Cardiac muscle cell (in vitro differentiated cells and primary cell): ENCODE measurements around the gene GATB. TPM values are rescaled to one million over a fixed set of nuclear protein-coding genes. Genes with fewer than 3 reads are reported as not detected.
A peak's percentile ranks its signal among the peaks of the same experiment; 100 is the strongest.

Experiments used
- DNase-seq, 2 donors: peaks; one replicate each; pipeline versions ENCODE4 v3.0.0 to v3.0.0-alpha.2; 2010 to 2017; ENCODE audit warnings: low read depth in 1 of 2, low spot score in 1 of 2
- H3K27ac ChIP-seq: fragments of 200-600 bp; sonication (generic); 2 replicates; pipeline ENCODE4 v1.5.1; 2016
- H3K27me3 ChIP-seq: fragments of 200-600 bp; sonication (generic); 2 replicates; pipeline ENCODE4 v1.6.0; 2016; ENCODE audit warnings: control low read depth
- H3K36me3 ChIP-seq: fragments of 200-600 bp; sonication (generic); 2 replicates; pipeline ENCODE4 v1.5.1; 2016; ENCODE audit warnings: control low read depth
- H3K4me1 ChIP-seq: fragments of 200-600 bp; sonication (generic); 2 replicates; pipeline ENCODE4 v1.8.1; 2017; ENCODE audit warnings: low read depth, mild to moderate bottlenecking, mixed run types
- H3K4me3 ChIP-seq: fragments of 200-600 bp; sonication (generic); 2 replicates; pipeline ENCODE4 v1.5.1; 2016; ENCODE audit warnings: mild to moderate bottlenecking
- H3K9me3 ChIP-seq: fragments of 200-600 bp; sonication (generic); 2 replicates; pipeline ENCODE4 v1.5.1; 2017; ENCODE audit warnings: low read depth, mild to moderate bottlenecking, control low read depth
- polyA plus RNA-seq: library from polyadenylated mRNA; unstranded; fragments of >200 nt; fragmentation: Nextera tagmentation; extraction: Ambion mirVana; gene quantifications from 2 replicates; pipeline ENCODE4 v1.2.1, GENCODE V29; 2016
- total RNA-seq: library from RNA; depleted of rRNA; stranded (reverse); fragments of >200 nt; gene quantifications from 2 replicates; pipeline ENCODE4 v1.2.3, GENCODE V29; 2016
- TF ChIP-seq, protein P1 (sequence below): IDR thresholded peaks from 2 replicates; pipeline ENCODE4 v1.5.1; 2012; ENCODE audit warnings: low read depth, mild to moderate bottlenecking, low read length

The GATB gene
- total and polyA plus RNA-seq, 2 experiments from 2014 or later: 24.4 to 45.3 TPM

GRCh38 chr4:151801547-151802516, 41.0 kb upstream of the GATB start:
- Histone ChIP-seq H3K9me3 (no peaks in the 10 kb centered on the region), H3K36me3 (no peaks in the 10 kb centered on the region), H3K27me3 (no peaks in the 10 kb centered on the region), H3K27ac (no peak overlapping the region), H3K4me3 (no peak overlapping the region), H3K4me1 (peaks cover 20% of the 10 kb centered on the region)
- TF ChIP-seq, protein P1, sequence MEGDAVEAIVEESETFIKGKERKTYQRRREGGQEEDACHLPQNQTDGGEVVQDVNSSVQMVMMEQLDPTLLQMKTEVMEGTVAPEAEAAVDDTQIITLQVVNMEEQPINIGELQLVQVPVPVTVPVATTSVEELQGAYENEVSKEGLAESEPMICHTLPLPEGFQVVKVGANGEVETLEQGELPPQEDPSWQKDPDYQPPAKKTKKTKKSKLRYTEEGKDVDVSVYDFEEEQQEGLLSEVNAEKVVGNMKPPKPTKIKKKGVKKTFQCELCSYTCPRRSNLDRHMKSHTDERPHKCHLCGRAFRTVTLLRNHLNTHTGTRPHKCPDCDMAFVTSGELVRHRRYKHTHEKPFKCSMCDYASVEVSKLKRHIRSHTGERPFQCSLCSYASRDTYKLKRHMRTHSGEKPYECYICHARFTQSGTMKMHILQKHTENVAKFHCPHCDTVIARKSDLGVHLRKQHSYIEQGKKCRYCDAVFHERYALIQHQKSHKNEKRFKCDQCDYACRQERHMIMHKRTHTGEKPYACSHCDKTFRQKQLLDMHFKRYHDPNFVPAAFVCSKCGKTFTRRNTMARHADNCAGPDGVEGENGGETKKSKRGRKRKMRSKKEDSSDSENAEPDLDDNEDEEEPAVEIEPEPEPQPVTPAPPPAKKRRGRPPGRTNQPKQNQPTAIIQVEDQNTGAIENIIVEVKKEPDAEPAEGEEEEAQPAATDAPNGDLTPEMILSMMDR: peak; percentile 92
- peak in 1 of 2 donors; percentile 60 for DNase-seq

GRCh38 chr4:151799417-151800012, 38.7 kb upstream of the GATB start:
- peaks cover 11% of the 10 kb centered on the region for H3K4me1 ChIP-seq
- H3K27me3 ChIP-seq: no peaks in the 10 kb centered on the region
- H3K27ac ChIP-seq: no peak overlapping the region
- no peaks in the 10 kb centered on the region for H3K9me3 ChIP-seq
- H3K4me3 ChIP-seq: no peak overlapping the region
- no peaks in the 10 kb centered on the region for H3K36me3 ChIP-seq
- TF ChIP-seq, protein P1: no peak
- no peak for DNase-seq

GRCh38 chr4:151798678-151799416, 38.0 kb upstream of the GATB start:
- peaks cover 11% of the 10 kb centered on the region for H3K4me1 ChIP-seq
- H3K27me3 ChIP-seq: no peaks in the 10 kb centered on the region
- no peaks in the 10 kb centered on the region for H3K9me3 ChIP-seq
- TF ChIP-seq, protein P1: no peak
- DNase-seq: no peak
- H3K27ac ChIP-seq: no peak overlapping the region
- H3K4me3 ChIP-seq: no peak overlapping the region
- H3K36me3 ChIP-seq: no peaks in the 10 kb centered on the region

DNA sequence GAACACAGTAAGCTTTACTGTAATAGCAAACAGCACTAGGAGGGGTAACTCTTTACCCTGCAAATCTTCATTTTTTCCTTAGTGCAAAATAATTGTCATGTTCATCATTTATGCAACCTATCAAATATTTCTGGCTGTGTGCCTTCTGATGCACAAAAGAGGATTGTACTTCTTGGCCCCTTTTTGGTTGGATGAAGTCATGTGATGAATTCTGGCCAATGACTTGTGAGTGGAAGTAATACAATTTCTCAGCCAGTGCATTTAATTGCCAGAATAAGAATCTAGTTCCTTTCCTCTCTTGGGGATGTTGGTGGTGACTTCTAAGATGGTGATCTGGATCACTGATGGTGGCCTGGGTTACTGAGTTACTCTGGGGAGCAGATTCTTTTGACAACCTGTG, 37.0 kb upstream of the GATB start:
- peaks cover 11% of the 10 kb centered on the region for H3K4me1 ChIP-seq
- H3K27ac ChIP-seq: no peak overlapping the region
- H3K27me3 ChIP-seq: no peaks in the 10 kb centered on the region
- DNase-seq: no peak
- H3K4me3 ChIP-seq: no peak overlapping the region
- no peaks in the 10 kb centered on the region for H3K9me3 ChIP-seq
- TF ChIP-seq, protein P1: no peak
- no peaks in the 10 kb centered on the region for H3K36me3 ChIP-seq

DNA sequence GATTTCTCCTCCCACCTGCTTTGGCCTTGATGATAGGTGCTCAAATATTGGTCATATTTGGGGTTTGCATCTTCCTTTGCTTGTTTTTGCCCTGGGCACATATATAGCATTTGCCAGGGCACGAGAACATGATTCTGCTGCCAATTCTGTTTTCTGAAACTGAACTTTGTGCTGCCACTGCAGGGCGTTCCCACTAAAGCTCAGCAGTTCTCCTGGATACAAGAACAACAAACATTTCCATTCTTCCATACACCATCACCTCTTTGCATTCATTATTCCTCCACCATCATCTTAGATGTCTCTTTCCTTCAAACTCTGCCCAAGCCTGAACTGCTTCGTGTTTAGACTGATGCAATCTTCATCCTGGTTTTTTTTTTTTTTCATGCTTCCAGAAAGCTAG, 36.3 kb upstream of the GATB start:
- no peak for DNase-seq
- Histone ChIP-seq H3K9me3 (no peaks in the 10 kb centered on the region), H3K4me1 (peaks cover 11% of the 10 kb centered on the region), H3K4me3 (no peak overlapping the region), H3K27me3 (no peaks in the 10 kb centered on the region), H3K27ac (no peak overlapping the region), H3K36me3 (no peaks in the 10 kb centered on the region)
- TF ChIP-seq, protein P1: no peak
